Measurements from ENCODE around the gene CT47A7.
"Not testable (repeated sequence)": the region's sequence is repeated elsewhere in the genome, so short reads cannot be mapped to it uniquely, and the experiment has no call there.

Gene CT47A7

GRCh38 chrX:120956500-120956899 lies at the start of gene CT47A7:
Gene CT47A7 (minus strand): TSS chrX:120956600. CDS start chrX:120956345, 255 bp downstream.
- H3K36me3 ChIP-seq (ENCODE audit: insufficient read depth, low read length); H3K4me3 ChIP-seq (ENCODE audit: low read length); H3K27me3 ChIP-seq (ENCODE audit: insufficient read depth, low read length); H3K9me3 ChIP-seq (ENCODE audit: low read length); H2AFZ ChIP-seq (ENCODE audit: low read depth, low read length); H3K4me1 ChIP-seq (ENCODE audit: insufficient read depth, low read length): not testable (repeated sequence)

DNA sequence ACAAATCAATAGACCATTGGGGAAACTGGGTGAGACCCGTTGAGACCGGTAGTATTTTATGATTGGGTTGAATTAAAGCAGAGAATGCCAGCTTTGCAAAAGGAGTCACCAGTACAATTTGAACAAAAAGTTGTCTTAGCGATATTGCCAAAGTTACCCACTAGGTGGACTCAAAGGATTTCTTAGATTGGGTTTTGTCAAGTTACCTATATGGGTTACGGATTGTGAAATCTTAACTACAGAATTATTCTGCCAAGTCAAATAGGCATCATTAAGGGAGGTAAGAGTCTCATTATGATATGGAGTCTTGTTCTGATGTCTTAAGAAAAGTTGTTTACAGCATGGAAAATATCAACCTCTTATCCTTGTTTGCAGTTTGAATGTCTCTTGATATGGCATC lies 44.2 kb upstream of the CT47A7 start:
- no peaks in the 10 kb centered on the region for H3K27me3 ChIP-seq (ENCODE audit: insufficient read depth, low read length)
- H2AFZ ChIP-seq (ENCODE audit: low read depth, low read length): no peak overlapping the region

DNA sequence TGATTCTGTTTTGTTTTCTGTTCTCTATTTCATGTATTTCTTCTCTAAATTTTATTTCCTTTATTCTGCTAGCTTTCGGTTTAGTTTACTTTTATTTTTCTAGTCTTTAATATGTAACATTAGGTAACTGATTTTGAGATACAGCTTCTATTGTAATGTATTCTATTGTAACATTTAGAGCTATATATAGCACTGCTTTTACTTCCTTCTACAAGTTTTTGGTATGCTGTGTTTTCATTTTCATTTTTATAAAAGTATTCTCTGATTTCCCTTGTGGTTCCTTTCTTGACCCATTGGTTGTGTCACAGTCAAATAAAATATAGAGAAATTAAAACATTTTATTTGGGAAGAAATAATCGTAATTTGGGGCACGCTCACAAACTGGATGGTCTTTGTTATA lies 43.0 kb upstream of the CT47A7 start:
- Histone ChIP-seq H3K36me3 (ENCODE audit: insufficient read depth, low read length) (no peaks in the 10 kb centered on the region), H3K4me1 (ENCODE audit: insufficient read depth, low read length) (no peaks in the 10 kb centered on the region), H3K9me3 (ENCODE audit: low read length) (no peaks in the 10 kb centered on the region), H2AFZ (ENCODE audit: low read depth, low read length) (no peak overlapping the region), H3K27me3 (ENCODE audit: insufficient read depth, low read length) (no peaks in the 10 kb centered on the region), H3K4me3 (ENCODE audit: low read length) (no peak overlapping the region)

More for the DNA sequence above, 44.2 kb upstream of the CT47A7 start:
- Histone ChIP-seq H3K4me1 (ENCODE audit: insufficient read depth, low read length) (no peaks in the 10 kb centered on the region), H3K9me3 (ENCODE audit: low read length) (no peaks in the 10 kb centered on the region), H3K4me3 (ENCODE audit: low read length) (no peak overlapping the region), H3K36me3 (ENCODE audit: insufficient read depth, low read length) (no peaks in the 10 kb centered on the region)

DNA sequence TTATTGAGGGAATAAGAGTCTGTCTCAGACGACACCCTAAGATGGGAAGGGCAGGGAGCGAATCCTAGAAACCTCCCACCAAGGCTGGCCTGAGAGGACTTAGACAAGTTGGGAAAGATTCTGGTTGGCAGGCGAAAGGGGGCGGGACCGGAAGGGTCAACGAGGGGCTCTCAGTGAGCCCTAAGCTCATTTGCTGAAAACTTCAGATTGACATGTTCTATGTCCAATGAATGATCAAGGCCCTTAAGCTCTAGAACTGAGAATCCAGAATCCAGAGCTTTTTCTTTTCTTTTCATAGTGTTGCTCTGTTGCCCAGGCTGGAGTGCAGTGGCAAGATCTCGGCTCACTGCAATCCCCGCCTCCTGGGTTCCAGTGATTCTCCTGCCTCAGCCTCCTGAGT lies 29.3 kb upstream of the CT47A7 start, which contains the start of gene CT47A1:
CT47A1 (minus strand) TSS at position 101 of the 400 bp plus-strand sequence. CDS start 231 bp downstream, outside the sequence.
- not testable (repeated sequence) for H3K36me3 ChIP-seq (ENCODE audit: insufficient read depth, low read length); H3K27me3 ChIP-seq (ENCODE audit: insufficient read depth, low read length); H2AFZ ChIP-seq (ENCODE audit: low read depth, low read length); H3K9me3 ChIP-seq (ENCODE audit: low read length); H3K4me1 ChIP-seq (ENCODE audit: insufficient read depth, low read length); H3K4me3 ChIP-seq (ENCODE audit: low read length)
